Lower lobe of right lung (tissue), 2 donors: ENCODE data around the gene ATP2C2. TPM values are rescaled to one million over a fixed set of nuclear protein-coding genes. Genes with fewer than 3 reads are reported as not detected.

ENCODE experiments used
- ATAC-seq, 2 donors: fragments of 200-7000 bp; cut with Tn5 transposase; one replicate each; pipeline ENCODE4 v1.9.1; 2020 to 2022; ENCODE audit warnings: mild to moderate bottlenecking in 2 of 2, moderate library complexity in 2 of 2
- DNase-seq: peaks from one replicate; pipeline ENCODE4 v3.0.0-alpha.2; 2020
- H3K27ac ChIP-seq: fragments of 200-600 bp; one replicate; pipeline ENCODE4 v1.8.0; 2022
- H3K27me3 ChIP-seq: fragments of 200-600 bp; one replicate; pipeline ENCODE4 v1.8.0; 2022; ENCODE audit warnings: low read depth
- H3K36me3 ChIP-seq: fragments of 200-600 bp; one replicate; pipeline ENCODE4 v1.8.0; 2022; ENCODE audit warnings: mild to moderate bottlenecking
- H3K4me1 ChIP-seq: fragments of 200-600 bp; one replicate; pipeline ENCODE4 v1.8.0; 2022
- H3K4me3 ChIP-seq: fragments of 200-600 bp; one replicate; pipeline ENCODE4 v1.8.0; 2022; ENCODE audit warnings: mild to moderate bottlenecking
- H3K9me3 ChIP-seq: fragments of 200-600 bp; one replicate; pipeline ENCODE4 v1.8.0; 2022
- intact Hi-C: fragments of 100-400 bp; cut with DNase I; formaldehyde crosslinking; loops from one replicate; pipeline ENCODE4 v1.11.0; 2022
- total RNA-seq: library from RNA; stranded (reverse); fragmentation: NEBNext Ultra II Directional; extraction: Animal tissue kit (Norgen Biotek cat#: 25700); gene quantifications from one replicate; pipeline ENCODE4 v1.2.1, GENCODE V29; 2021
- TF ChIP-seq, protein P1 (sequence below): fragments of 200-600 bp; IDR thresholded peaks from one replicate; pipeline ENCODE4 v1.8.0; 2022; ENCODE audit warnings: antibody characterized with exemption, mild to moderate bottlenecking
- donor health status: DM: no; HTN: yes; CAD: no; lungs with severe emphysema.

ATP2C2 gene
- total RNA-seq, 1 donor from 2014 or later: 56.2 TPM

DNA sequence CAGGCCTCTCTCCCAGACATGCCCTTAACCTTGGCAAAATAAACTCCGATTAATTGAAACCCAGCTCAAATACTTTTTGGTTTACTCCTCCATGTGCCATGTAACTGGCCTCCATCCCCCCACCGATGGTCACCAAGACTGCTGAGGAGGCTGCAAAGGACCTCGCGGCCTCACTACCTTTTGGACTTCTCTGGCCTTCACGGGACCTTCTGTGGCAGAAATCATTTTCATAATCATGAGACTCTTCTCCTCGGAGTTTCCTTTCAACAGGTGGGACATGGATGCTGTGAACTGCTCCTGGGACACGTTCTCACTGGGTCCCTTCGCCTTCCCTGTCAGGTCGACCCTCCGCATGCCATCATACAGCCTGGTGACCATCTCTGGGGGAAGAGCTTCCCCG is 127.2 kb downstream of the ATP2C2 start:
- TF ChIP-seq, protein P1, sequence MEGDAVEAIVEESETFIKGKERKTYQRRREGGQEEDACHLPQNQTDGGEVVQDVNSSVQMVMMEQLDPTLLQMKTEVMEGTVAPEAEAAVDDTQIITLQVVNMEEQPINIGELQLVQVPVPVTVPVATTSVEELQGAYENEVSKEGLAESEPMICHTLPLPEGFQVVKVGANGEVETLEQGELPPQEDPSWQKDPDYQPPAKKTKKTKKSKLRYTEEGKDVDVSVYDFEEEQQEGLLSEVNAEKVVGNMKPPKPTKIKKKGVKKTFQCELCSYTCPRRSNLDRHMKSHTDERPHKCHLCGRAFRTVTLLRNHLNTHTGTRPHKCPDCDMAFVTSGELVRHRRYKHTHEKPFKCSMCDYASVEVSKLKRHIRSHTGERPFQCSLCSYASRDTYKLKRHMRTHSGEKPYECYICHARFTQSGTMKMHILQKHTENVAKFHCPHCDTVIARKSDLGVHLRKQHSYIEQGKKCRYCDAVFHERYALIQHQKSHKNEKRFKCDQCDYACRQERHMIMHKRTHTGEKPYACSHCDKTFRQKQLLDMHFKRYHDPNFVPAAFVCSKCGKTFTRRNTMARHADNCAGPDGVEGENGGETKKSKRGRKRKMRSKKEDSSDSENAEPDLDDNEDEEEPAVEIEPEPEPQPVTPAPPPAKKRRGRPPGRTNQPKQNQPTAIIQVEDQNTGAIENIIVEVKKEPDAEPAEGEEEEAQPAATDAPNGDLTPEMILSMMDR: no peak
- Histone ChIP-seq H3K27me3 (no peaks in the 10 kb centered on the region), H3K36me3 (peaks cover 52% of the 10 kb centered on the region), H3K4me3 (no peak overlapping the region), H3K4me1 (no peaks in the 10 kb centered on the region), H3K9me3 (no peaks in the 10 kb centered on the region), H3K27ac (no peak overlapping the region)
- intact Hi-C loops: no loop called here
- no peak for ATAC-seq
- DNase-seq: no peak

DNA sequence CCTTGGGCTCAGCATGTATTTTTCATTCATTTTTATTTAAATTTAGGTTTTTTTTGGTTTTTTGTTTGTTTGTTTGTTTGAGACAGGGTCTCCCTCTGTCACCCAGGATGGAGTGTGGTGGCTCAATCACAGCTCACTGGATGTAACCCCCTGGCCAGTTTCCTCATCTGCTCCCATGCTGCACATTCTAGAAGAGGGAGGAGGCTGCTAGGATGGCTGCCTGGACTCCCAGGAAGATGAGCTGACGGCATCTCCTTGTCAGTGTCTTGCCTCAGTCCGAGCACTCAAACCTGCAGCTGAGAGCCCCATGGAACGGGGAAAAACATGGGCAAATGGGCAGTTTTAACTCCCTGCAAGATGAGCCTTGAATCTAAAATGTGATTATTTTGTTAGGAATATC is 128.7 kb downstream of the ATP2C2 start:
- H3K27ac ChIP-seq: no peak overlapping the region
- DNase-seq: no peak
- H3K4me1 ChIP-seq: no peaks in the 10 kb centered on the region
- peaks cover 45% of the 10 kb centered on the region for H3K36me3 ChIP-seq
- H3K4me3 ChIP-seq: no peak overlapping the region
- H3K27me3 ChIP-seq: no peaks in the 10 kb centered on the region
- TF ChIP-seq, protein P1: no peak
- H3K9me3 ChIP-seq: no peaks in the 10 kb centered on the region
- intact Hi-C loops: no loop called here
- no peak for ATAC-seq

DNA sequence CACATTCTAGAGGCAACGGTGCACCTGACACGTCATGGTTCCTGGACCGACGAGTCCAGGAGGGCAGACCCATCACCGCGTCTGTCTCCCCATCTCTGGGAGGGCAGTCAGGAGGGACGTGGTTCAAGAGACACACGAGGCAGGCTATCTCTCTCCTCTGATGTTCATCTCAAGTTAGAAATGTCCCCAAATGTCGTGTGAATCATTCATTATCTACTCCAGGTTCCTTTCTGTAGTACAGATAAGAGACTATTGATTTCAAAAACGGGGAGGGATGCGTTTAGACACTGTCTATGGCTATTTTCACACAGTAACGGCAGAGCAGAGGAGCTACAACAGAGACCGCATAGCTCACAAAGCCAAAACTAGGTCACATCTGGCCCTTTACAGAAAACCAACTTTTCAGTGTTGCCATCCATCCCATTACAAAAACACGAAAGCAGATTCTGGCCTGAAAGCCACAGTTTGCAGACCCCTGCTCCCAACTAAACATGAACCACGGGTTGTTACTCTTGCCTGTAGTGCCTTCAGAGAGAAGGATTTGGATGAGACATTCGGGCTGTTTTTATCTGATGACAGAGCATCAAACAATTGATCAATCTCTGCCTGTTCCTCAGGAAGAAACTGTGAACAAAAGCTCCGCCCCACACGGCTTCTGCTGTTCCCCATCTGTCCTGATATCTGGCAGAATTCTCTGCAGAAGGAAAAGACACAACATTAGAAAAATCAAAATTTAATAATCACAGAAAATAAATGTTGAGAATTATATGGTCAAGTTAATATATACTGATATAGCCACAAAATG is 129.3 kb downstream of the ATP2C2 start:
- no peak overlapping the region for H3K27ac ChIP-seq
- DNase-seq: no peak
- TF ChIP-seq, protein P1: no peak
- no peaks in the 10 kb centered on the region for H3K4me1 ChIP-seq
- no peak overlapping the region for H3K4me3 ChIP-seq
- no peaks in the 10 kb centered on the region for H3K9me3 ChIP-seq
- intact Hi-C loops: no loop called here
- ATAC-seq: no peak
- peaks cover 45% of the 10 kb centered on the region for H3K36me3 ChIP-seq
- no peaks in the 10 kb centered on the region for H3K27me3 ChIP-seq

DNA sequence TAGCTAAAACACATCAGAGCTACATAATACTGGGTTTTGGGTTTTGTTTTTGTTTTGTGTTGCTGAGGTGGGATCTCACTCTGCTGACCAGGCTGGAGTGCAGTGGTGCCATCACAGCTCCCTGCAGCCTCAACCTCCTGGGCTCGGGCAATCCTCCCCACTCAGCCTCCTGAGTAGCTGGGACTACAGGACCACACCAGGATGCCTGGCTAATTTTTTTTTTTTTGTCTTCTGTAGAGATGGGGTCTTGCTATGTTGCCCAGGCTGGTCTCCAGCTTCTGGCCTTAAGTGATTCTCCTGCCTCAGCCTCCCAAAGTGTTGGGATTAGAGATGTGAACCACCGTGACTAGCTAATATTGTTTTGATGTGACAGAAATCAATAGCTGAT is 129.9 kb downstream of the ATP2C2 start:
- H3K27me3 ChIP-seq: no peaks in the 10 kb centered on the region
- H3K4me3 ChIP-seq: no peak overlapping the region
- intact Hi-C loops: no loop called here
- peaks cover 1% of the 10 kb centered on the region for H3K4me1 ChIP-seq
- ATAC-seq (no peak), DNase-seq (no peak)
- TF ChIP-seq, protein P1: no peak
- H3K36me3 ChIP-seq: peaks cover 45% of the 10 kb centered on the region
- no peak overlapping the region for H3K27ac ChIP-seq
- no peaks in the 10 kb centered on the region for H3K9me3 ChIP-seq

DNA sequence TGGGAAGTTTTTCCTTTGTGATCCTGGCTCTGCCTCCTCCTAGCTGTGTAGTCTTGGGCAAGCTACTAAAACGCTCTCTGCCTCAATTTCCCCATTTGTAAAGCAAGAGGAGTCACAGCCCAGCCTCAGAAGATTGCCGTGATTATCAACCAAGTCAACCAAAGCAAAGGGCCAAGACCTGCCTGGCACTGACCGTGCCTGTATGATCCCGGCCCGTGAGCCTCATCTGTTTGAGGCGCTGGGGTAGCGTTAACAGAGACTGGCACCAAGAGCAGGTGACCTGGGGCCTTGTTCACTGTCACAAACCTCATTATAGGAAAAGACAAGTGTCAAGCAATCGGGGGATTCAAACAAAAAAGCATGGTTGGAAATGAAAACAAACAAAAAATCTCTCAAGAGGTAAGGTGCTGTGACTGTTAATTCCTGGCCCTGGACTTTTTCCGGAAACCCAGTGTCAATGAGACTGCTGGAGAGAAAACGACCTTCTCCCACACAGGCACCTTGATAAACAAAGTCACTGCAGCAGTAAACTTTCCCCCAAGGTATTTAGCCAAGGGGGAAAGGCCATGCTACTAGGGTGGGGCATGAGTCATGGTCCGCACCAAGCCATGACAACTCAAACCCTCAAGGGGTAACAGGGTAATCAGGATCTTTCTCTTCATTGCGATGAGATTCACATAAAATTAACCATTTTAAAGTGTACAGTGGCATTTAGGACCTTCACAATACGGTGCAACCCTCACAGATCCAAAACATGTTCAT is 130.7 kb downstream of the ATP2C2 start:
- DNase-seq: no peak
- Histone ChIP-seq H3K4me1 (peaks cover 10% of the 10 kb centered on the region), H3K9me3 (no peaks in the 10 kb centered on the region), H3K36me3 (peaks cover 37% of the 10 kb centered on the region), H3K27ac (no peak overlapping the region), H3K4me3 (no peak overlapping the region), H3K27me3 (no peaks in the 10 kb centered on the region)
- intact Hi-C loops: no loop called here
- no peak for ATAC-seq
- TF ChIP-seq, protein P1: no peak
